Neural crest cell (in vitro differentiated cells): ENCODE data around the gene KRTAP10-6. TPM values are rescaled to one million over a fixed set of nuclear protein-coding genes. Genes with fewer than 3 reads are reported as not detected.

Experiments
- DNase-seq: peaks from one replicate; pipeline ENCODE4 v3.0.0; 2021; ENCODE audit warnings: low read depth, mixed read lengths, low spot score
- H3K27ac Mint-ChIP-seq: one replicate; pipeline ENCODE4 v1.8.0; 2021; ENCODE audit warnings: mild to moderate bottlenecking, mixed read lengths; ENCODE audit not compliant: unreplicated experiment
- H3K27me3 Mint-ChIP-seq: 2 replicates; pipeline ENCODE4 v1.8.0; 2021; ENCODE audit warnings: low read depth, mild to moderate bottlenecking, mixed read lengths
- H3K36me3 Mint-ChIP-seq: 2 replicates; pipeline ENCODE4 v1.8.0; 2021; ENCODE audit warnings: low read depth, mild to moderate bottlenecking, mixed read lengths
- H3K4me1 Mint-ChIP-seq: 2 replicates; pipeline ENCODE4 v1.8.0; 2021; ENCODE audit warnings: mixed read lengths
- H3K4me3 Mint-ChIP-seq: one replicate; pipeline ENCODE4 v1.8.0; 2021; ENCODE audit warnings: mild to moderate bottlenecking, mixed read lengths
- H3K9me3 Mint-ChIP-seq: 2 replicates; pipeline ENCODE4 v1.8.0; 2021; ENCODE audit warnings: mixed read lengths
- CTCF ChIP-seq: fragments of 200-600 bp; sonication (generic); conservative IDR thresholded peaks from 2 replicates; pipeline ENCODE4 v1.5.0; 2021; ENCODE audit warnings: antibody characterized with exemption, mild to moderate bottlenecking
- total RNA-seq: library from RNA; stranded (reverse); gene quantifications from 2 replicates; pipeline ENCODE4 v1.2.1, GENCODE V29; 2021

The KRTAP10-6 gene
- total RNA-seq, 1 donor from 2014 or later, result not detected

GRCh38 chr21:44615466-44615865, 23.2 kb upstream of the KRTAP10-6 start:
- H3K4me1 Mint-ChIP-seq, result no peaks in the 10 kb centered on the region
- H3K27me3 Mint-ChIP-seq, result peaks cover 5% of the 10 kb centered on the region
- H3K27ac Mint-ChIP-seq, result no peak overlapping the region
- H3K36me3 Mint-ChIP-seq, result peaks cover 12% of the 10 kb centered on the region
- no peak overlapping the region for H3K4me3 Mint-ChIP-seq
- DNase-seq, result no peak
- no peak for TF ChIP-seq CTCF
- H3K9me3 Mint-ChIP-seq, result peaks cover 8% of the 10 kb centered on the region

- H3K36me3 Mint-ChIP-seq, result peaks cover 10% of the 10 kb centered on the region
- peaks cover 4% of the 10 kb centered on the region for H3K27me3 Mint-ChIP-seq
- H3K27ac Mint-ChIP-seq, result no peak overlapping the region
- peaks cover 6% of the 10 kb centered on the region for H3K9me3 Mint-ChIP-seq
- TF ChIP-seq CTCF, result no peak
- DNase-seq, result no peak
- H3K4me3 Mint-ChIP-seq, result no peak overlapping the region
- H3K4me1 Mint-ChIP-seq, result no peaks in the 10 kb centered on the region
Measured at GRCh38 chr21:44614961-44615391, 22.7 kb upstream of the KRTAP10-6 start.

- no peak overlapping the region for H3K4me3 Mint-ChIP-seq
- TF ChIP-seq CTCF, result no peak
- DNase-seq, result no peak
- H3K9me3 Mint-ChIP-seq, result peaks cover 10% of the 10 kb centered on the region
- no peak overlapping the region for H3K27ac Mint-ChIP-seq
- no peaks in the 10 kb centered on the region for H3K4me1 Mint-ChIP-seq
- H3K36me3 Mint-ChIP-seq, result peaks cover 12% of the 10 kb centered on the region
- H3K27me3 Mint-ChIP-seq, result no peaks in the 10 kb centered on the region
Measured at GRCh38 chr21:44614161-44614631, 21.9 kb upstream of the KRTAP10-6 start.

- Mint-ChIP-seq H3K4me3 (no peak overlapping the region), H3K9me3 (peaks cover 14% of the 10 kb centered on the region), H3K27me3 (no peaks in the 10 kb centered on the region), H3K36me3 (peaks cover 12% of the 10 kb centered on the region), H3K4me1 (no peaks in the 10 kb centered on the region), H3K27ac (no peak overlapping the region)
- TF ChIP-seq CTCF, result no peak
- DNase-seq, result no peak
Measured at GRCh38 chr21:44613386-44614155, 21.3 kb upstream of the KRTAP10-6 start.

- DNase-seq, result no peak
- peaks cover 14% of the 10 kb centered on the region for H3K9me3 Mint-ChIP-seq
- no peak overlapping the region for H3K4me3 Mint-ChIP-seq
- H3K27me3 Mint-ChIP-seq, result peaks cover 3% of the 10 kb centered on the region
- H3K4me1 Mint-ChIP-seq, result no peaks in the 10 kb centered on the region
- peaks cover 12% of the 10 kb centered on the region for H3K36me3 Mint-ChIP-seq
- TF ChIP-seq CTCF, result no peak
- no peak overlapping the region for H3K27ac Mint-ChIP-seq
Measured at GRCh38 chr21:44612669-44613229, 20.4 kb upstream of the KRTAP10-6 start.
